Smooth muscle cell (in vitro differentiated cells): ENCODE measurements around the gene RANBP3L. TPM values are rescaled to one million over a fixed set of nuclear protein-coding genes. Genes with fewer than 3 reads are reported as not detected.
"Not testable (repeated sequence)": the region's sequence is repeated elsewhere in the genome, so short reads cannot be mapped to it uniquely, and the experiment has no call there.

Experiments
- DNase-seq: peaks from one replicate; lab custom pipeline; 2025; ENCODE audit not compliant: unreplicated experiment; lab: John Stamatoyannopoulos, UW
- H2AFZ ChIP-seq: fragments of 200-600 bp; sonication (generic); 2 replicates; pipeline ENCODE4 v1.6.0; 2016; ENCODE audit warnings: antibody characterized with exemption, low read depth, mild to moderate bottlenecking
- H3F3A ChIP-seq: fragments of 200-600 bp; sonication (generic); 2 replicates; pipeline ENCODE4 v1.6.0; 2017; ENCODE audit warnings: antibody characterized with exemption, low read depth
- H3K27ac ChIP-seq: fragments of 200-600 bp; sonication (generic); 2 replicates; pipeline ENCODE4 v1.5.1; 2016; ENCODE audit warnings: low read depth, mild to moderate bottlenecking
- H3K27me3 ChIP-seq: fragments of 200-600 bp; sonication (generic); 2 replicates; pipeline ENCODE4 v1.6.1; 2016; ENCODE audit warnings: low read depth, mild to moderate bottlenecking
- H3K36me3 ChIP-seq: fragments of 200-600 bp; sonication (generic); 2 replicates; pipeline ENCODE4 v1.5.1; 2016; ENCODE audit warnings: low read depth
- H3K4me1 ChIP-seq: fragments of 200-600 bp; sonication (generic); 2 replicates; pipeline ENCODE4 v1.5.1; 2016; ENCODE audit warnings: low read depth
- H3K4me2 ChIP-seq: fragments of 200-600 bp; sonication (generic); 2 replicates; pipeline ENCODE4 v1.6.0; 2016; ENCODE audit warnings: mild to moderate bottlenecking
- H3K4me3 ChIP-seq: fragments of 200-600 bp; sonication (generic); 2 replicates; pipeline ENCODE4 v1.5.1; 2016; ENCODE audit warnings: mild to moderate bottlenecking
- H3K79me2 ChIP-seq: fragments of 200-600 bp; sonication (generic); 2 replicates; pipeline ENCODE4 v1.6.0; 2016; ENCODE audit warnings: low read depth, mild to moderate bottlenecking
- H3K9ac ChIP-seq: fragments of 200-600 bp; sonication (generic); 2 replicates; pipeline ENCODE4 v1.6.0; 2016; ENCODE audit warnings: low read depth
- H3K9me3 ChIP-seq: fragments of 200-600 bp; sonication (generic); replicated peaks from 2 replicates; pipeline ENCODE4 v1.5.1; 2016; ENCODE audit warnings: low read depth
- H4K20me1 ChIP-seq: fragments of 200-600 bp; sonication (generic); 2 replicates; pipeline ENCODE4 v1.6.0; 2016; ENCODE audit warnings: low read depth
- CTCF ChIP-seq: fragments of 200-600 bp; sonication (generic); IDR thresholded peaks from 2 replicates; pipeline ENCODE4 v1.5.1; 2017; ENCODE audit warnings: borderline replicate concordance, mild to moderate bottlenecking, antibody characterized with exemption; ENCODE audit not compliant: insufficient read depth, poor library complexity, severe bottlenecking
- WGBS: methylation state at CpG from one replicate; pipeline ENCODE4 v1.1.7; 2016; ENCODE audit warnings: low lambda C conversion rate; 5-methylcytosine and 5-hydroxymethylcytosine counted together
- polyA plus RNA-seq: library from polyadenylated mRNA; unstranded; fragments of >200 nt; fragmentation: Nextera tagmentation; extraction: Ambion mirVana; gene quantifications from 2 replicates; pipeline ENCODE4 v1.2.1, GENCODE V29; 2016
- total RNA-seq: library from RNA; depleted of rRNA; stranded (reverse); fragments of >200 nt; gene quantifications from 2 replicates; pipeline ENCODE4 v1.2.3, GENCODE V29; 2014

Gene RANBP3L
- total and polyA plus RNA-seq, 2 experiments from 2014 or later = 0.38 to 0.40 TPM

GRCh38 chr5:36337597-36337996 lies 35.9 kb upstream of the RANBP3L start:
- H3K27ac ChIP-seq = no peak overlapping the region
- H3K36me3 ChIP-seq = no peaks in the 10 kb centered on the region
- H3K79me2 ChIP-seq = no peaks in the 10 kb centered on the region
- peak overlapping the region; percentile 4 for H2AFZ ChIP-seq
- H3K9ac ChIP-seq = no peak overlapping the region
- H3K27me3 ChIP-seq = no peaks in the 10 kb centered on the region
- 89% methylated on average over 1 of the region's 1 CpG for WGBS
- no peaks in the 10 kb centered on the region for H4K20me1 ChIP-seq
- no peak for TF ChIP-seq CTCF
- H3K4me2 ChIP-seq = peak overlapping the region; percentile 14
- H3K9me3 ChIP-seq = no peaks in the 10 kb centered on the region
- H3K4me3 ChIP-seq = no peak overlapping the region
- H3K4me1 ChIP-seq = peaks cover 8% of the 10 kb centered on the region
- no peaks in the 10 kb centered on the region for H3F3A ChIP-seq
- no peak for DNase-seq

GRCh38 chr5:36334315-36334714 lies 32.6 kb upstream of the RANBP3L start:
- WGBS = 65% methylated on average over 5 of the region's 5 CpGs
- Histone ChIP-seq H3K9ac (no peak overlapping the region), H3K4me3 (no peak overlapping the region), H3K4me2 (no peak overlapping the region), H3K79me2 (no peaks in the 10 kb centered on the region), H3K27me3 (no peaks in the 10 kb centered on the region), H2AFZ (no peak overlapping the region), H4K20me1 (no peaks in the 10 kb centered on the region), H3K4me1 (no peaks in the 10 kb centered on the region), H3K27ac (no peak overlapping the region), H3K36me3 (no peaks in the 10 kb centered on the region), H3F3A (no peaks in the 10 kb centered on the region), H3K9me3 (no peaks in the 10 kb centered on the region)
- DNase-seq = no peak
- TF ChIP-seq CTCF = no peak

- not testable (repeated sequence) for H3K9ac ChIP-seq, H3K9me3 ChIP-seq, H3K4me2 ChIP-seq, H4K20me1 ChIP-seq, H3K36me3 ChIP-seq, H3K27ac ChIP-seq, H3K4me1 ChIP-seq, DNase-seq, H3K4me3 ChIP-seq, H2AFZ ChIP-seq, H3K27me3 ChIP-seq, H3F3A ChIP-seq, H3K79me2 ChIP-seq
- whole genome bisulfite sequencing = 90% methylated on average over 13 of the region's 13 CpGs
These were observed 31.0 kb upstream of the RANBP3L start for GRCh38 chr5:36332720-36333119.

GRCh38 chr5:36325196-36325595 lies 23.5 kb upstream of the RANBP3L start:
- H3K36me3 ChIP-seq = no peaks in the 10 kb centered on the region
- no peak overlapping the region for H3K9ac ChIP-seq
- H3K4me1 ChIP-seq = no peaks in the 10 kb centered on the region
- H3K79me2 ChIP-seq = no peaks in the 10 kb centered on the region
- no peaks in the 10 kb centered on the region for H3K27me3 ChIP-seq
- H3K4me2 ChIP-seq = no peak overlapping the region
- no peaks in the 10 kb centered on the region for H4K20me1 ChIP-seq
- H3K4me3 ChIP-seq = no peak overlapping the region
- H3F3A ChIP-seq = no peaks in the 10 kb centered on the region
- no peak overlapping the region for H2AFZ ChIP-seq
- no peak overlapping the region for H3K27ac ChIP-seq
- no peak for TF ChIP-seq CTCF
- no peaks in the 10 kb centered on the region for H3K9me3 ChIP-seq
- no peak for DNase-seq
